ENCODE data around the gene SLC47A1.

DNA sequence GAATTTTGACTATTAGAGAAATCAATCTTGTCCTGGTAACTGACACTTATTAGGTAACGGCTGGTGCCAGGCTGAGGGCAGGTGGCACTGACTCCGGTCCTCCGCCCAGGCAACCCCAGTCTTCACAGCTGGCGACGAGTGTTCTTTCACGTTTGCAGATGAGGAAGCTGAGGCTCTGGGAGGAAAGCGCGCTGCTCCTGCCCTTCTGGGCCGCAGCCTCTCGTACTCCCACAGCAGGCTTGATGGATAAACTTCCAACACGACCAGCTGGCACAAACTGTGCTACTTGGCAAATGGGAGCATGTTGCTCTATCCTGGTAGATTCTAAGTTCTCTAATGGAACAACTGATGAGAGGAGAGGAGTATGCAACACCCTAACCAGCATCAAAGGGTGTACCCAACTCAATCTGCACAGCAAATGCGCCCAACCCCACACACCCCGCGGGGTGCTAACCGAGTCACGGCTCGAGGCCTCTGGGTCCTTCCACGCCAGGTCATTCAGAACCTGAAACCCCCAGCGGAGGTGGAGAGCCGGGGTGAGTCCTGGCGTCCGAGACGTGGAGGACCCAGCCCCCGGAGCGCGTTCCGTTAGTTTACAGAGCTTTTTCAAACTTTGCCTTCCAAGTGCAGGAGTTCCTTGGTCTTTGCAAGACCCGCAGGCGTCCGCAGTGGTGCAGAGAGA, 477 bp upstream of the SLC47A1 start:
- TF ChIP-seq, protein P1, sequence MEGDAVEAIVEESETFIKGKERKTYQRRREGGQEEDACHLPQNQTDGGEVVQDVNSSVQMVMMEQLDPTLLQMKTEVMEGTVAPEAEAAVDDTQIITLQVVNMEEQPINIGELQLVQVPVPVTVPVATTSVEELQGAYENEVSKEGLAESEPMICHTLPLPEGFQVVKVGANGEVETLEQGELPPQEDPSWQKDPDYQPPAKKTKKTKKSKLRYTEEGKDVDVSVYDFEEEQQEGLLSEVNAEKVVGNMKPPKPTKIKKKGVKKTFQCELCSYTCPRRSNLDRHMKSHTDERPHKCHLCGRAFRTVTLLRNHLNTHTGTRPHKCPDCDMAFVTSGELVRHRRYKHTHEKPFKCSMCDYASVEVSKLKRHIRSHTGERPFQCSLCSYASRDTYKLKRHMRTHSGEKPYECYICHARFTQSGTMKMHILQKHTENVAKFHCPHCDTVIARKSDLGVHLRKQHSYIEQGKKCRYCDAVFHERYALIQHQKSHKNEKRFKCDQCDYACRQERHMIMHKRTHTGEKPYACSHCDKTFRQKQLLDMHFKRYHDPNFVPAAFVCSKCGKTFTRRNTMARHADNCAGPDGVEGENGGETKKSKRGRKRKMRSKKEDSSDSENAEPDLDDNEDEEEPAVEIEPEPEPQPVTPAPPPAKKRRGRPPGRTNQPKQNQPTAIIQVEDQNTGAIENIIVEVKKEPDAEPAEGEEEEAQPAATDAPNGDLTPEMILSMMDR (IDR thresholded peaks at IDR 0.05), result no peak
- TF ChIP-seq POLR2A (IDR thresholded peaks at IDR 0.05), result no peak
